Ishikawa (cell line): Measurements from ENCODE around the gene ARHGEF4.

ENCODE experiments used
- CEBPB ChIP-seq: IDR thresholded peaks from 2 replicates; pipeline ENCODE4 v1.6.1; 2012
- CREB1 ChIP-seq: IDR thresholded peaks from 2 replicates; pipeline ENCODE4 v1.6.1; 2012; ENCODE audit warnings: low read depth
- EGR1 ChIP-seq: IDR thresholded peaks from 2 replicates; pipeline ENCODE4 v1.6.1; 2012
- EP300 ChIP-seq: IDR thresholded peaks from 2 replicates; pipeline ENCODE4 v1.6.1; 2012; ENCODE audit warnings: borderline replicate concordance
- FOXM1 ChIP-seq: IDR thresholded peaks from 2 replicates; pipeline ENCODE4 v1.6.1; 2012; ENCODE audit warnings: low read depth, borderline replicate concordance
- NFIC ChIP-seq: IDR thresholded peaks from 2 replicates; pipeline ENCODE4 v1.6.1; 2012
- RAD21 ChIP-seq: IDR thresholded peaks from 2 replicates; pipeline ENCODE4 v1.6.1; 2012; ENCODE audit warnings: low read depth
- TAF1 ChIP-seq: IDR thresholded peaks from 2 replicates; pipeline ENCODE4 v1.6.1; 2012; ENCODE audit warnings: low read depth, mild to moderate bottlenecking
- TCF12 ChIP-seq: IDR thresholded peaks from 2 replicates; pipeline ENCODE4 v1.6.1; 2012; ENCODE audit warnings: low read depth
- TEAD4 ChIP-seq: IDR thresholded peaks from 2 replicates; pipeline ENCODE4 v1.6.1; 2012
- YY1 ChIP-seq: IDR thresholded peaks from 2 replicates; pipeline ENCODE4 v1.6.1; 2012; ENCODE audit warnings: low read depth
- ZBTB7A ChIP-seq: IDR thresholded peaks from 2 replicates; pipeline ENCODE4 v1.6.1; 2012; ENCODE audit warnings: low read depth
- TF ChIP-seq, protein P1 (sequence below): IDR thresholded peaks from 2 replicates; pipeline ENCODE4 v1.6.1; 2012; ENCODE audit warnings: low read depth, mild to moderate bottlenecking
- TF ChIP-seq, protein P2 (sequence below): IDR thresholded peaks from 2 replicates; pipeline ENCODE4 v1.6.1; 2012
- TF ChIP-seq, protein P3 (sequence below): IDR thresholded peaks from 2 replicates; pipeline ENCODE4 v1.6.1; 2012

ARHGEF4 gene

DNA sequence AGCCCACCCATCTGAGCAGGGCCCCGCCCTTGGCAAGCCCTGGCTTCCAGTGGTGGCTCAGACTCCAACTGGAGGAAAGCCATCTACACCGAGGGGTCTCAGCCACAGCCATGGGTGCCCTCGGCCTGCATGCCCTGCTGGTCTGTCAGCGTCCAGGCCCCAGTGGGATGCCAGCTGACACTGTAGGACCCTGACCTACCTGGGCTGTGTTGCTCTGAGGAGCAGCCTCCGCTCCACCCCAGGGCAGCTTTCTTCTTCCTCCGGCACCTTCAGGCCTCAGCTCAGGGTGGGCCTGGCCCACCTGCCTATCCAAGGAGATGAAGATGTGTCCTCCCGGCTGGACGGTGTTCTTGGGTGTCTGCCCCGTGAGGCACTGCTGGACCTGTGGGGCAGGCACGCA is 13.9 kb upstream of the ARHGEF4 start:
- TF ChIP-seq CREB1 (no peak), NFIC (no peak), ZBTB7A (no peak), RAD21 (no peak), EP300 (no peak), FOXM1 (no peak), EGR1 (no peak), CEBPB (no peak), TCF12 (no peak), TEAD4 (no peak), TAF1 (no peak), YY1 (no peak)
- TF ChIP-seq, protein P1, sequence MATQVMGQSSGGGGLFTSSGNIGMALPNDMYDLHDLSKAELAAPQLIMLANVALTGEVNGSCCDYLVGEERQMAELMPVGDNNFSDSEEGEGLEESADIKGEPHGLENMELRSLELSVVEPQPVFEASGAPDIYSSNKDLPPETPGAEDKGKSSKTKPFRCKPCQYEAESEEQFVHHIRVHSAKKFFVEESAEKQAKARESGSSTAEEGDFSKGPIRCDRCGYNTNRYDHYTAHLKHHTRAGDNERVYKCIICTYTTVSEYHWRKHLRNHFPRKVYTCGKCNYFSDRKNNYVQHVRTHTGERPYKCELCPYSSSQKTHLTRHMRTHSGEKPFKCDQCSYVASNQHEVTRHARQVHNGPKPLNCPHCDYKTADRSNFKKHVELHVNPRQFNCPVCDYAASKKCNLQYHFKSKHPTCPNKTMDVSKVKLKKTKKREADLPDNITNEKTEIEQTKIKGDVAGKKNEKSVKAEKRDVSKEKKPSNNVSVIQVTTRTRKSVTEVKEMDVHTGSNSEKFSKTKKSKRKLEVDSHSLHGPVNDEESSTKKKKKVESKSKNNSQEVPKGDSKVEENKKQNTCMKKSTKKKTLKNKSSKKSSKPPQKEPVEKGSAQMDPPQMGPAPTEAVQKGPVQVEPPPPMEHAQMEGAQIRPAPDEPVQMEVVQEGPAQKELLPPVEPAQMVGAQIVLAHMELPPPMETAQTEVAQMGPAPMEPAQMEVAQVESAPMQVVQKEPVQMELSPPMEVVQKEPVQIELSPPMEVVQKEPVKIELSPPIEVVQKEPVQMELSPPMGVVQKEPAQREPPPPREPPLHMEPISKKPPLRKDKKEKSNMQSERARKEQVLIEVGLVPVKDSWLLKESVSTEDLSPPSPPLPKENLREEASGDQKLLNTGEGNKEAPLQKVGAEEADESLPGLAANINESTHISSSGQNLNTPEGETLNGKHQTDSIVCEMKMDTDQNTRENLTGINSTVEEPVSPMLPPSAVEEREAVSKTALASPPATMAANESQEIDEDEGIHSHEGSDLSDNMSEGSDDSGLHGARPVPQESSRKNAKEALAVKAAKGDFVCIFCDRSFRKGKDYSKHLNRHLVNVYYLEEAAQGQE = no peak
- TF ChIP-seq, protein P2, sequence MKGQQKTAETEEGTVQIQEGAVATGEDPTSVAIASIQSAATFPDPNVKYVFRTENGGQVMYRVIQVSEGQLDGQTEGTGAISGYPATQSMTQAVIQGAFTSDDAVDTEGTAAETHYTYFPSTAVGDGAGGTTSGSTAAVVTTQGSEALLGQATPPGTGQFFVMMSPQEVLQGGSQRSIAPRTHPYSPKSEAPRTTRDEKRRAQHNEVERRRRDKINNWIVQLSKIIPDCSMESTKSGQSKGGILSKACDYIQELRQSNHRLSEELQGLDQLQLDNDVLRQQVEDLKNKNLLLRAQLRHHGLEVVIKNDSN = no peak
- TF ChIP-seq, protein P3, sequence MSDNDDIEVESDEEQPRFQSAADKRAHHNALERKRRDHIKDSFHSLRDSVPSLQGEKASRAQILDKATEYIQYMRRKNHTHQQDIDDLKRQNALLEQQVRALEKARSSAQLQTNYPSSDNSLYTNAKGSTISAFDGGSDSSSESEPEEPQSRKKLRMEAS = no peak

DNA sequence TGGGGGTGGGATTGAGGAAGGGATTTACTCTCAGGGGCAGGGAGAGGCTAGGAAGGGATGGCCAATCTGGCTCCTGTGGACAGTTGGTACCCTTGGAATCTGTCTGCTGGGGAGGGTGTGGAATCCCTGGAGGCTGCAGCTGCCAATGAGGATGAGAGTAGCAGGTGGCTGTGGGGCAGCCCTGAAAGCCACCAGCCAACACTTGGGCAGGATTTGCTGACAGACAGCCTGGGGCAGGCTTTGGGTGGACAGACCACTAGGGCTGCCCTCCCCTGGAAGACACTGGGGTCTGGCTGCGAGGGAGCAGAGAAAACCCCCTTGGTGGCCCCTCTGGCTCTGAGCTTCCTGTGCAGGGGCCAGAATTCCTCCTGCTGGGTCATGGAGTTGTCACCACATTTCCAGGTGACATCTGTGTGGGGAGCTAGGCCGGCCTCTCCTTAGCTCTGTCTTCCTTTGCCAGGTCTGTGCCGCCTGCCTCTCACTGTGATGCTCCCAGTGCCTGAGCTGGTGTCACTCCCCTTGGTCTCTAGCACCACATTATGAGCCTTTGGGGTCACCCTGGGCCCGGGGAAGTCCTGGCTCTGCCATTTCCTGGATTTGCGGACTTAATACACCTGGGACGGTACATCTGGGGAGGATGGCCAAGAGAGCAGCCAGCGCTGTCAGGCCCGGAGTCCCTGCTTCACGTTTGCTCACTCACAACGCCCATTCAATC is 13.4 kb upstream of the ARHGEF4 start:
- TF ChIP-seq TAF1 (no peak), RAD21 (no peak), TEAD4 (no peak), TCF12 (no peak), CREB1 (no peak), ZBTB7A (no peak), EGR1 (no peak), YY1 (no peak), EP300 (no peak), FOXM1 (no peak), NFIC (no peak), CEBPB (no peak)
- TF ChIP-seq, protein P1 = no peak
- TF ChIP-seq, protein P2 = no peak
- TF ChIP-seq, protein P3 = no peak

DNA sequence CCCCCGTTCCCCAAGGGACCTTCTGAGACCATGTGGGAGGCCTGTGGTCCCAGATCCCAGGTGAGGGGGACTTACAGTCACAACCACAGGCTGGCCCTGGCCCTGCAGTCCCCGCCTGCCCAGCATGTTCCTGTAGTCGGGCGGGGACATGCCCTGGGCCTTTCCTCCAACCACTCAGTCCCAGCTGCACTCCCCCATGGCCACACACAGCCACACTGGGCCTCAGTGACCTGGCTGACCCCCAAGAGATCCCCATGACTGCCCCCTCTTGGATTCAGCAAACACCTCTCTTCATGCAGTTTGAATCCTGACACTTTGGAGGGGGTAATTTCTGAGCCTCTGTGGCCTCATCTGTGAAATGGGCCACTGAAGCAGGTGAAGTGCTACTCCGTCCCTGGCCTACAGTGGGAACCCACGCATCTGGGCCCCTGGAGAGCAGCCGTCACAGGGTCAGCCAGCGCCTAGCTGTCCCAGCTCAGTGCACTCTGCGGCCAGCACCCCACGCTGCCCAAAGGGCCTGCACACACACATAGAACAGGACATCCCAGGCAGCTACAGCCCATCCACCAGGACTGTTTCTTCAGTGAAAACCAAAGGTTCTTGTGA is 12.7 kb upstream of the ARHGEF4 start:
- no peak for TF ChIP-seq CEBPB
- TF ChIP-seq, protein P2 = no peak
- TF ChIP-seq TEAD4 = no peak
- TF ChIP-seq, protein P3 = no peak
- TF ChIP-seq EP300 = no peak

DNA sequence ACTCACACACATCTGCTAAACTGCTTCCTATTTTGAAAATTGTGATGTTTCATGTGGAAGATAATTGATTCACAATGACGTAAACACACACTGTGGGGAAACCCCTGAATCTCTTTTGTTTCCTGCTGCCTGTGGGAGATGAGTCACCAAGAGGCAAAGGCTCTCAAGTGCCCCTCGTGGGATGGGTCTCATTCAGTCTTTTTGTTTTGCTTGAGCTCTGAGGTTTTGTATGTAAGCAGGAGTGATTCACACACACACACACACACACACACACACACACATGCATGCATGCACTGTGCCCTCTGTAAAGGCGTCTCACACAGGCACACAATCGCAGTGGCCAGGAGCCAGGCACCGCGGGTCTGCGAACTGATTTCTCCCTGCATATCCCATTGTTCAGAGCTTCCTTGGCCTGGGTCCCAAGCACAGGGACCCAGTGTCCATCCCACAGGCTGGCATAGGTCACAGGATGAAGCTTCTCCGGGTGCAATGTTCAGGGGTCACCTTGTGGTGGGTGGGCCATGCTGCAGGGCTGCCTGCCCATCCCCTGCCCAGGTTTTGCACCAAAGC is 12.1 kb upstream of the ARHGEF4 start:
- TF ChIP-seq EP300 (no peak), TCF12 (no peak), CEBPB (no peak), EGR1 (no peak), TAF1 (no peak), TEAD4 (no peak)
